GM13977 (cell line): ENCODE results near the gene PARP9.

ENCODE experiments used
- DNase-seq: peaks from one replicate; pipeline ENCODE4 v3.0.0; 2012; ENCODE audit warnings: low spot score
- in situ Hi-C: fragments of 300-500 bp; cut with MboI; formaldehyde crosslinking; loops from one replicate; pipeline ENCODE4 v1.12.0; 2022; ENCODE audit warnings: low sequenced_read_pairs, low pct_unique_long_range_greater_than_20kb, mixed read lengths, inconsistent platforms; ENCODE audit not compliant: unreplicated experiment
- TF ChIP-seq, protein P1 (sequence below): IDR thresholded peaks from 2 replicates; pipeline ENCODE4 v1.5.1; 2012; ENCODE audit warnings: mild to moderate bottlenecking, control low read depth; ENCODE audit not compliant: insufficient read depth; ENCODE audit errors: extremely low read depth, missing control alignments

The PARP9 gene

DNA sequence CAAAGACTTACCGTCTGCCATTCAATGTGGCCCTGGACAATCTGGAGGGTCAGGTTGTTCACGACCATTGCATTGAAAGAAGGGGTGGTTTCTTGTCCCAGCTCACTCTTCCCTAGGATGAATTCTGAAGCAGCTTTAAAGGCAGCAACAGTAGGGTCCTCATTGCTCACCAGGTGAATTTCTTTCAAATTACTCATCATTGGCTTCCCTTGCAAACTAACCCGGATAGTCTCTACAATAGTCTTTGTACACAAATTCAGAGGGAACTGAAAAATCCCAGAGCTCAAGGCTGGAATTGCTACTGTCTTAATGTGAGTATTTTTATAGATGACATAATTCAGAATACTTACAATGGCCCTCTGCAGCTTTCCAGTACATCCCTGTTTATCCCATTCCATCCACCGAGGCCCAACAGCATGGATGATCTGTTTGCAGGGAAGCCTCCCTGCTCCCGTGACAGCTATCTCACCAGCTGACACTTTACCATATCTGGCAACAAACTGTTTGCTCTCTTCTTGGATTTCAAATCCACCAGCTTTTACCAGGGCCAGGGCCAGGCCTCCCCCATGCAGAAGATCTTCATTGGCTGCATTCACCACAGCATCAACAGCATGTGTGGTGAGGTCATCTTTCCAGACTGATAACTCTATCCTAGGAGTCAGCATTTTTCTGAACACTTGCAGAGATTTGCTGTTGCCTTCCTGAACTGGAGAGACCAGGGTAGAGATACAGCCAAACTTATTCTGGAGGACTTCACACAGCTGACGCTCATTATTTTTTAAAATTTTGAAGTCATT lies 8.6 kb downstream of the PARP9 start:
- in situ Hi-C loops = loop anchor here (5.0 to 25.0 kb wide), 2 partner anchors 122 to 482 kb away; partner anchors contain the start of gene SEMA5B
- no peak for DNase-seq
- TF ChIP-seq, protein P1, sequence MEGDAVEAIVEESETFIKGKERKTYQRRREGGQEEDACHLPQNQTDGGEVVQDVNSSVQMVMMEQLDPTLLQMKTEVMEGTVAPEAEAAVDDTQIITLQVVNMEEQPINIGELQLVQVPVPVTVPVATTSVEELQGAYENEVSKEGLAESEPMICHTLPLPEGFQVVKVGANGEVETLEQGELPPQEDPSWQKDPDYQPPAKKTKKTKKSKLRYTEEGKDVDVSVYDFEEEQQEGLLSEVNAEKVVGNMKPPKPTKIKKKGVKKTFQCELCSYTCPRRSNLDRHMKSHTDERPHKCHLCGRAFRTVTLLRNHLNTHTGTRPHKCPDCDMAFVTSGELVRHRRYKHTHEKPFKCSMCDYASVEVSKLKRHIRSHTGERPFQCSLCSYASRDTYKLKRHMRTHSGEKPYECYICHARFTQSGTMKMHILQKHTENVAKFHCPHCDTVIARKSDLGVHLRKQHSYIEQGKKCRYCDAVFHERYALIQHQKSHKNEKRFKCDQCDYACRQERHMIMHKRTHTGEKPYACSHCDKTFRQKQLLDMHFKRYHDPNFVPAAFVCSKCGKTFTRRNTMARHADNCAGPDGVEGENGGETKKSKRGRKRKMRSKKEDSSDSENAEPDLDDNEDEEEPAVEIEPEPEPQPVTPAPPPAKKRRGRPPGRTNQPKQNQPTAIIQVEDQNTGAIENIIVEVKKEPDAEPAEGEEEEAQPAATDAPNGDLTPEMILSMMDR = no peak

DNA sequence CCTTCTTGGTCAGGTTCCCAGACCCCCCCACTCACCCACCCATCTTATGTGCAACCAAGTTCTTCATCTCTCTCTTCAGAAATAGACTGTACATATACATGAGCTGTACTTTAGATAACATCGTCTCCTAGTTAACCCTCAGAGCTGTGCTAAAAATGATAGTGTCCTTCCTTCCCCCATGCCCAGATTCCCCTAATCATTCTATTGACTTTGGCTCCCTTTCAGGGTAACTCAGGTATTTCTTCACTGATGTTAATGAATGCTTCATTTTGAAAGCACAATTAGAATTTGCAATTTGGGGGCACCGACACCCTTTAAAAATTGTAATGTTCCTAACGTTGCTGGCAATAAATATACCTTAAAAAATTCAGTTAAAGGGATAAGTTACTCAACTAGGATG lies 10.9 kb downstream of the PARP9 start:
- in situ Hi-C loops = loop anchor here (25.0 kb wide), 1 partner anchor 484 kb away; the partner anchor contains the start of gene SEMA5B
- TF ChIP-seq, protein P1 = no peak
- DNase-seq = no peak

DNA sequence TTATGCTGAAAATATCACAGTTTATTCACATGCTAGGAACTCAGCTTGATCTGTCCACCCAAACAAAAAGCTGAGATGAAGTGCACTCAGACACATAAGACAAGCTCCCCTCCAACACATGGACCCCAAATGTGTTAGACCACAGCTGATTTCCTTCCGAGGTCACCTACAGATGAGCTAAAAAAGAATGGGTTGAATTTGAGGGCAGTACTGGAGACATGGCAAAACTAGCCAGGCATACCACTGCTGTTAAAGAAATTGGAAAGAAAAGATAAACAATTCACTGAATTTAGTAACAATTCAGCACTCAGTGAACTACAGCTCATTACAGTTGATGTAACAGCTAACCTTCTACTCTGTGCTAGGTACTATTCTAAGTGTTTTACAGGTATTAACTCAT lies 15.5 kb downstream of the PARP9 start:
- in situ Hi-C loops = no loop called here
- TF ChIP-seq, protein P1 = no peak
- DNase-seq = no peak

DNA sequence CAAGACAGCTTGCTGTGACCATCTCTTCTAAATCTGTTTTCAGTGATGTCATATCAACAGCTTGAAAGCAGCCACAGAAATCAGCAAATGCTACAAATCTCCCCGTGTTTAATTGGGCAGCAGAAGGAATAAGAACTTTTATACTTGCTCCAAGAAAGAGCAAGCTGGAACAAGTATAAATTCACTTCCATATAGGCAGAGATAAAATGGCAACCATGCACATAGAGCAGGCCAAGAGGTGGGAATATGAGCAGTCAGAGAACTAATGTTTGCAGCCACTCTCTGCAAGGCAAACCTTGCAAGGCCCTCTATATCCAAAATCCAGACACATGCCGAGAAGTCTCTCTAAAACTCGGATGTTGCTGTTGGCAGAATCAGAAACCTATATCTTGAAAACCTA lies 16.0 kb downstream of the PARP9 start:
- TF ChIP-seq, protein P1 = no peak
- in situ Hi-C loops = no loop called here
- DNase-seq = no peak

DNA sequence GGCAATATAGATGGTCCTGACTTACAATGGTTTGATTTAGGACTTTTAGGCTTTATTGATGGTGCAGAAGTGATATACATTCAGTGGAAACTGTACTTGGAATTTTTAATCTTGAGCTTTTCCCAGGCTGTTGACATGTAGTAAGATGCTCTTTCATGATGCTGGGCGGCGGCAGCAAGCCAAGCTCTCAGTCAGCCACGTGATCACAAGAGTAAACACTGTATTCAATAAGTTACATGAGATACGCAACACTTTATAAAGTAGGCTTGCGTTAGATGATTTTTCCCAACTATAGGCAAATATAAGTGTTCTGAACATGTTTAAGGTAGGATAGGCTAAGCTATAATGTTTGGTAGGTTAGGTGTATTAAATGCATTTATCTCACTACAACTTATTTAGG lies 17.9 kb downstream of the PARP9 start:
- in situ Hi-C loops = no loop called here
- no peak for DNase-seq
- TF ChIP-seq, protein P1 = no peak

DNA sequence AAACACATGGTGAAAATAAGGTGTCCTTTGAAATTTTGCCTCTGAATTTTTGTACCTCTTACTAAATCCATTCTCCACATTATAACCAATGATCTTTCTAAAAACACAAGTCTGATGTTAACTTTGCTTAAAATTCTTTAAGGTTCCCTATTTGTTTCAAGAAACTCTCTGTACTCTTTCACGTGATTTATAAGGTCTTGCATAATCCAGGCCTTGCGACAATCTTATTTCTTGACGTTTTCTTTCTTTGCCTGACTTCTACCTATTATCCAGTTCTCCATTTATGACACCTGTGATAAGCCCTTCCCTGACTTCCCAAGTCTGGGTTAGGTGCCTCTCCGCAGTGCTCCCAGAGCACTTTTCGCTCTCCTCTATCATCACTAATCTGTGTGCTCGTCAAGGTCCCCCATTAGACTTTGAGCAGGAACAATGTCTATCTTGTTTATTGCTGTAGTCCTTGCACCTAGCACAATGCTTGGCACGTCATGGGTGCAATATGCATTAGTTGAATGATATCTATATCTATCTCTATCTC lies 25.1 kb downstream of the PARP9 start:
- in situ Hi-C loops = no loop called here
- no peak for DNase-seq
- TF ChIP-seq, protein P1 = no peak

DNA sequence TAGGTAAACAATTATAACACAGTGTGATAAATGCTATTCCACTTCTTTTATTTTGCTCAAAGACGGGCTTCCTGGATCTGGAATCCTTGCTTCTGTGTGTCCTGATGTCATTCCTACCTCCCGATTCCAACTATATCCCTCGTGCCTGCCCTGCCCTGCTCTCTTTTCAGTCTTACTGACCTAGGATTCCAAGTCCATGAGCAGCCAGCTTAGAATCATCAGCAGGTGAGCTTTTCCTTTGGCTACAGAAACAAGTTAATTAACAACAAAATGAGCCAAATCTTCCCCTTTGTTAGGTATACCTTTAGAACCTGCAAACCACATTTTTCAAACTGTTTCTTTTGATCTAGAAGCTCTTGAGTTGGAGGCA lies 27.5 kb downstream of the PARP9 start:
- in situ Hi-C loops = no loop called here
- TF ChIP-seq, protein P1 = no peak
- DNase-seq = no peak
